HepG2 (cell line): ENCODE data around the gene IQCN. TPM values are rescaled to one million over a fixed set of nuclear protein-coding genes. Genes with fewer than 3 reads are reported as not detected.
A peak's percentile ranks its signal among the peaks of the same experiment; 100 is the strongest.

Experiments used
- BHLHE40 ChIP-seq: IDR thresholded peaks from 2 replicates; pipeline ENCODE4 v1.6.1; 2011; ENCODE audit warnings: low read length, improper control_type of control experiment
- HOXA3 ChIP-seq: sonication (generic); formaldehyde crosslinking; IDR thresholded peaks from 2 replicates; pipeline ENCODE4 v1.5.0; 2020; ENCODE audit warnings: missing genetic modification reagents
- LBX2 ChIP-seq: sonication (generic); formaldehyde crosslinking; IDR thresholded peaks from 2 replicates; pipeline ENCODE4 v1.5.0; 2020; ENCODE audit warnings: missing genetic modification reagents, mild to moderate bottlenecking, borderline replicate concordance
- NFAT5 ChIP-seq: sonication (generic); formaldehyde crosslinking; IDR thresholded peaks from 2 replicates; pipeline ENCODE4 v1.4.0; 2020; ENCODE audit warnings: missing genetic modification reagents
- NFRKB ChIP-seq: fragments of 450-650 bp; IDR thresholded peaks from 2 replicates; pipeline ENCODE4 v1.6.1; 2017
- RERE ChIP-seq: IDR thresholded peaks from 2 replicates; pipeline ENCODE4 v1.6.1; 2016; ENCODE audit warnings: low read depth, missing genetic modification reagents, missing compliant biosample characterization
- RORA ChIP-seq: sonication (generic); formaldehyde crosslinking; IDR thresholded peaks from 2 replicates; pipeline ENCODE4 v1.5.0; 2020; ENCODE audit warnings: mild to moderate bottlenecking, missing genetic modification reagents, moderate library complexity
- THYN1 ChIP-seq: sonication (generic); formaldehyde crosslinking; IDR thresholded peaks from 2 replicates; pipeline ENCODE4 v1.8.1; 2023; ENCODE audit warnings: low read depth, mild to moderate bottlenecking, moderate library complexity, missing genetic modification reagents, borderline replicate concordance
- ZNF20 ChIP-seq: sonication (generic); formaldehyde crosslinking; IDR thresholded peaks from 2 replicates; pipeline ENCODE4 v1.4.0; 2020; ENCODE audit warnings: mild to moderate bottlenecking, moderate library complexity, missing genetic modification reagents
- ZNF263 ChIP-seq: sonication (generic); formaldehyde crosslinking; IDR thresholded peaks from 2 replicates; pipeline ENCODE4 v1.4.0; 2020; ENCODE audit warnings: missing genetic modification reagents
- ZNF280D ChIP-seq: sonication (generic); formaldehyde crosslinking; IDR thresholded peaks from 2 replicates; pipeline ENCODE4 v1.5.1; 2020; ENCODE audit warnings: mild to moderate bottlenecking, missing genetic modification reagents
- ZNF414 ChIP-seq: sonication (generic); formaldehyde crosslinking; IDR thresholded peaks from 2 replicates; pipeline ENCODE4 v1.5.0; 2020; ENCODE audit warnings: missing genetic modification reagents
- ZNF614 ChIP-seq: IDR thresholded peaks from 2 replicates; pipeline ENCODE4 v1.6.1; 2018; ENCODE audit warnings: missing biosample characterization, missing genetic modification reagents, inconsistent platforms, borderline replicate concordance
- ZNF776 ChIP-seq: sonication (generic); formaldehyde crosslinking; IDR thresholded peaks from 2 replicates; pipeline ENCODE4 v1.4.0; 2020; ENCODE audit warnings: mild to moderate bottlenecking, missing genetic modification reagents
- polyA plus RNA-seq, 8 experiments: library from polyadenylated mRNA; depleted of rRNA in 3 of 8; stranded (reverse) in 7 of 8; unstranded in 1 of 8; fragments of >200 nt; fragmentation: Illumina TruSeq in 4 of 8; extraction: Trizol in 4 of 8; gene quantifications; 2 replicates each; pipeline versions ENCODE4 v1.2.1 to v1.2.3, GENCODE V29; 2011 to 2016; ENCODE audit warnings: low read depth in 4 of 8, missing spikeins in 1 of 8, mixed read lengths in 1 of 8; ENCODE audit not compliant: insufficient read depth in 1 of 8
- total RNA-seq, 5 experiments: library from RNA; depleted of rRNA; stranded (reverse); fragments of >200 nt; fragmentation: Illumina TruSeq; extraction: Trizol; gene quantifications; 2 replicates each; pipeline ENCODE4 v1.2.3, GENCODE V29; 2016; ENCODE audit warnings: low read depth in 1 of 5

IQCN gene
- total and polyA plus RNA-seq, 2 of the 13 experiments (the other 11 are each of a cell fraction or from before 2014, with no cell fraction given), result 0.04 to 0.18 TPM

GRCh38 chr19:18274781-18275356, 617 bp upstream of the IQCN start (continued):
- TF ChIP-seq THYN1 (CRISPR knock-in tag) (no peak), ZNF20 (no peak), RORA (CRISPR knock-in tag) (no peak), ZNF263 (CRISPR knock-in tag) (no peak), ZNF614 (CRISPR knock-in tag) (peak; percentile 31; the same call in 1 of the 2 replicates), ZNF280D (CRISPR knock-in tag) (0 out of 2 replicates have a peak, but pooled peaks have one; percentile 42), ZNF776 (no peak), NFRKB (no peak), LBX2 (CRISPR knock-in tag) (no peak), NFAT5 (CRISPR knock-in tag) (no peak), HOXA3 (CRISPR knock-in tag) (peak; percentile 69), ZNF414 (CRISPR knock-in tag) (no peak), RERE (0 out of 2 replicates have a peak, but pooled peaks have one; percentile 15), BHLHE40 (no peak)
